Sigmoid colon (tissue), 7 donors: ENCODE measurements around the gene MGAT5. TPM values are rescaled to one million over a fixed set of nuclear protein-coding genes. Genes with fewer than 3 reads are reported as not detected.

Experiments used
- DNase-seq: peaks from one replicate; pipeline ENCODE4 v3.0.0-alpha.2; 2019
- H3K27ac ChIP-seq, 4 donors: fragments of 200-600 bp; sonication (generic); one replicate each; pipeline ENCODE4 v1.5.1; 2016 to 2019; ENCODE audit warnings: mild to moderate bottlenecking in 1 of 4
- H3K27me3 ChIP-seq, 3 donors: fragments of 200-600 bp; sonication (generic); one replicate each; pipeline ENCODE4 v1.5.1; 2019; ENCODE audit warnings: mild to moderate bottlenecking in 1 of 3
- H3K36me3 ChIP-seq, 4 donors: fragments of 200-600 bp; sonication (generic); one replicate each; pipeline ENCODE4 v1.5.1; 2016 to 2019
- H3K4me1 ChIP-seq, 4 donors: fragments of 200-600 bp; sonication (generic); one replicate each; pipeline ENCODE4 v1.5.1; 2017 to 2019
- H3K4me3 ChIP-seq, 4 donors: fragments of 200-600 bp; sonication (generic); one replicate each; pipeline ENCODE4 v1.5.1; 2017 to 2019; ENCODE audit warnings: mild to moderate bottlenecking in 2 of 4, moderate library complexity in 1 of 4
- H3K9me3 ChIP-seq, 4 donors: fragments of 200-600 bp in 3 of 4; sonication (generic) in 3 of 4; one replicate each; pipeline versions ENCODE4 v1.5.1 to v1.6.1; 2013 to 2019
- EP300 ChIP-seq, 4 donors: sonication (generic); formaldehyde crosslinking; IDR thresholded peaks; one replicate each; pipeline ENCODE4 v1.6.1; 2017; ENCODE audit warnings: antibody characterized with exemption in 4 of 4
- POLR2A ChIP-seq, 2 donors: fragments of 450-650 bp; IDR thresholded peaks; one replicate each; pipeline ENCODE4 v1.6.1; 2016; ENCODE audit warnings: antibody characterized with exemption in 2 of 2, mild to moderate bottlenecking in 2 of 2, moderate library complexity in 2 of 2
- POLR2AphosphoS5 ChIP-seq, 4 donors: sonication (generic); formaldehyde crosslinking; IDR thresholded peaks; one replicate each; pipeline ENCODE4 v1.6.1; 2017; ENCODE audit warnings: antibody characterized with exemption in 4 of 4
- WGBS, 2 donors: extraction: QIAGEN DNeasy Blood & Tissue Kit; methylation state at CpG; one replicate each; pipeline ENCODE4 v1.1.7; 2013; 5-methylcytosine and 5-hydroxymethylcytosine counted together
- intact Hi-C: fragments of 100-400 bp; cut with DNase I; formaldehyde crosslinking; loops from one replicate; pipeline ENCODE4 v1.15.1; 2023
- polyA plus RNA-seq, 3 donors: library from polyadenylated mRNA; stranded (reverse); fragments of 200-250 nt; gene quantifications; one replicate each; pipeline ENCODE4 v1.2.3, GENCODE V29; 2013
- total RNA-seq, 4 donors: library from RNA; depleted of rRNA; stranded (reverse); fragments of >200 nt; gene quantifications; one replicate each; pipeline ENCODE4 v1.1.0, GENCODE V29; 2016
- TF ChIP-seq, protein P1 (sequence below), 4 experiments: fragments of 450-650 bp in 3 of 4; fragments of 200-600 bp in 1 of 4; IDR thresholded peaks; one replicate each; pipeline ENCODE4 v1.5.1; 2016 to 2019; ENCODE audit warnings: antibody characterized with exemption in 4 of 4, mild to moderate bottlenecking in 3 of 4, moderate library complexity in 2 of 4
- donor health status: healthy with polysubstance abuse.
- donor health status: Bipolar disorder and iron deficiency.
- donor health status: healthy.

The MGAT5 gene
- total and polyA plus RNA-seq, 7 donors: 3.0 to 42.4 (median 30.3) TPM

DNA sequence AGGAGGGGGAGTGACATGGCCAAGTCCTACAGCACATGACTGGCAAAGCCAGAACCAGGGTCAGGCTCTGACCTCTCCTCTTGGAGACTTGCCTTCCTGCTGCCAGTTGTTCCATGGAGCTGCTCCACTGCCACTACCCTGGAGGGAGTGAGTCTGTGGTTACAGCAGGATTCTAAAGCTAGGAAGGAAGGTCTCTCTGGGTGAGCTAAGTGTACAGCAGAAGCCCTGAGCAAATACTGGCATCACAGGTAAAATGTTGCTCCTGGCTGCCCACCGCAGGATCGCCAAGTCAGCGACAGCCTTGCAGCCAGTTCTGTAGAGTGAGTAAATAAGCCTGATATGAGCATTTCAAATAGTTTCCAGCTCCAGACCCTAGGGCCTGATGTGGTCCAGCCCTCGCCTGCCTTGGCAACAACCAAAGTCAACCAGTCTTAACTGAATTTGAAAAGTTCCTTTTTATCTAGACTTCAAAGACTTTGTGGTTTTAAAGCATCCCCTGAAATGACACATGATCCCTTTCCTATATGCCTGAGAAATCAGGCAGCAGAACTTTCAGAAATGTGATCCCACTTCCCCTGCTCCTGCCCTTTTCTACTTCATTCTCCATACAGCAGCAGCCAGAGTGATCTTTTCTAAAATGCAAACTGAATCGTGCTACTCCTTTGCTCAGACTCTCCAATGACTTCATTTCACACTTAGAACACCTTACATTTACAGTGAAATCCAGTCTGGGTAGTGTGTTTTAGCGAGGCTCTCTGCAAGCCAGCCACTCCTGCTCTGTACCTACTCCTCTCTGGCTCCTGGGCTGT is 114.3 kb downstream of the MGAT5 start:
- H3K36me3 ChIP-seq: peaks cover 0 to 4% (median 2%) of the 10 kb centered on the region in 4 donors
- H3K4me1 ChIP-seq: peaks cover 0 to 35% (median 19%) of the 10 kb centered on the region in 4 donors
- H3K27ac ChIP-seq: no peak overlapping the region
- H3K27me3 ChIP-seq: no peaks in the 10 kb centered on the region
- intact Hi-C loops: no loop called here
- H3K4me3 ChIP-seq: no peak overlapping the region
- no peaks in the 10 kb centered on the region for H3K9me3 ChIP-seq
- TF ChIP-seq POLR2A (IDR thresholded peaks at IDR 0.05) (no peak), EP300 (IDR thresholded peaks at IDR 0.05) (no peak), POLR2AphosphoS5 (IDR thresholded peaks at IDR 0.05) (no peak)
- TF ChIP-seq, protein P1, sequence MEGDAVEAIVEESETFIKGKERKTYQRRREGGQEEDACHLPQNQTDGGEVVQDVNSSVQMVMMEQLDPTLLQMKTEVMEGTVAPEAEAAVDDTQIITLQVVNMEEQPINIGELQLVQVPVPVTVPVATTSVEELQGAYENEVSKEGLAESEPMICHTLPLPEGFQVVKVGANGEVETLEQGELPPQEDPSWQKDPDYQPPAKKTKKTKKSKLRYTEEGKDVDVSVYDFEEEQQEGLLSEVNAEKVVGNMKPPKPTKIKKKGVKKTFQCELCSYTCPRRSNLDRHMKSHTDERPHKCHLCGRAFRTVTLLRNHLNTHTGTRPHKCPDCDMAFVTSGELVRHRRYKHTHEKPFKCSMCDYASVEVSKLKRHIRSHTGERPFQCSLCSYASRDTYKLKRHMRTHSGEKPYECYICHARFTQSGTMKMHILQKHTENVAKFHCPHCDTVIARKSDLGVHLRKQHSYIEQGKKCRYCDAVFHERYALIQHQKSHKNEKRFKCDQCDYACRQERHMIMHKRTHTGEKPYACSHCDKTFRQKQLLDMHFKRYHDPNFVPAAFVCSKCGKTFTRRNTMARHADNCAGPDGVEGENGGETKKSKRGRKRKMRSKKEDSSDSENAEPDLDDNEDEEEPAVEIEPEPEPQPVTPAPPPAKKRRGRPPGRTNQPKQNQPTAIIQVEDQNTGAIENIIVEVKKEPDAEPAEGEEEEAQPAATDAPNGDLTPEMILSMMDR (IDR thresholded peaks at IDR 0.05): no peak
- WGBS, 2 donors: 78 to 89% methylated on average over 6 of the region's 6 CpGs
- no peak for DNase-seq

DNA sequence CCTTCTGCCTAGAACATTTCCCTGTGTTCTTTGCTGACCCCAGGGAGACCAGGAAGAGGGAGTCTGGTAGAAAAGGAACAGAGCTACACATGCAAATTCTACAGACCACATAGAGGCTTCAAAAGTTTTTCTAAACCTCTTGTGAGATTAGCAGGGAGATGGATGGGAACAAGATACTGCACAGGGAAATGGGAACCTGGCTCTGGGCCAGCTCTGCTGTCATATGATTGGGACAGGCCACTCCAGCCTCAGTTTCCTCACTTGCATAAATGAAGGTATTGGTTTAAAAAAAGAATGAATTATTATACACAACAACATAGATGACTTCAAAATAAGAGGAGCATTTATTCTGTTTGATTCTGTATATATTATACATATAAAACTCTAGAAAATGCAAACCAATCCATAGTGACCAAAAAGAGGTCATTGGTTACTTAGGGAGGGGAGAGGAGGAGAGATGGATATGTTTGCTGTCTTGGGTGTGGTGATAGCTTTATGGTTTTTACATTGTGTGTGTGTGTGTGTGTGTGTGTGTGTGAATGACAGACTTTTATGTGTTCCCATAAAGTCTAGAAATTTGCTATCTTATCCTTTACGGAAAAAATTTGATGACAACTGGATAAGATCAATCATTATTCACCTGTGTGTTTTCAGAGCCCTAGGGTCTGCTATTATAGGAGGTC is 115.5 kb downstream of the MGAT5 start:
- peaks cover 0 to 36% (median 20%) of the 10 kb centered on the region in 4 donors for H3K4me1 ChIP-seq
- no peak overlapping the region for H3K27ac ChIP-seq
- H3K36me3 ChIP-seq: peaks cover 0 to 4% (median 0%) of the 10 kb centered on the region in 4 donors
- H3K9me3 ChIP-seq: no peaks in the 10 kb centered on the region
- WGBS, 2 donors: 31 to 65% methylated on average over 1 of the region's 1 CpG
- H3K4me3 ChIP-seq: no peak overlapping the region
- no peak for DNase-seq
- no peaks in the 10 kb centered on the region for H3K27me3 ChIP-seq
- no peak for TF ChIP-seq POLR2A (IDR thresholded peaks at IDR 0.05)
- no peak for TF ChIP-seq POLR2AphosphoS5 (IDR thresholded peaks at IDR 0.05)
- TF ChIP-seq, protein P1 (IDR thresholded peaks at IDR 0.05): no peak
- no peak for TF ChIP-seq EP300 (IDR thresholded peaks at IDR 0.05)
- intact Hi-C loops: no loop called here

DNA sequence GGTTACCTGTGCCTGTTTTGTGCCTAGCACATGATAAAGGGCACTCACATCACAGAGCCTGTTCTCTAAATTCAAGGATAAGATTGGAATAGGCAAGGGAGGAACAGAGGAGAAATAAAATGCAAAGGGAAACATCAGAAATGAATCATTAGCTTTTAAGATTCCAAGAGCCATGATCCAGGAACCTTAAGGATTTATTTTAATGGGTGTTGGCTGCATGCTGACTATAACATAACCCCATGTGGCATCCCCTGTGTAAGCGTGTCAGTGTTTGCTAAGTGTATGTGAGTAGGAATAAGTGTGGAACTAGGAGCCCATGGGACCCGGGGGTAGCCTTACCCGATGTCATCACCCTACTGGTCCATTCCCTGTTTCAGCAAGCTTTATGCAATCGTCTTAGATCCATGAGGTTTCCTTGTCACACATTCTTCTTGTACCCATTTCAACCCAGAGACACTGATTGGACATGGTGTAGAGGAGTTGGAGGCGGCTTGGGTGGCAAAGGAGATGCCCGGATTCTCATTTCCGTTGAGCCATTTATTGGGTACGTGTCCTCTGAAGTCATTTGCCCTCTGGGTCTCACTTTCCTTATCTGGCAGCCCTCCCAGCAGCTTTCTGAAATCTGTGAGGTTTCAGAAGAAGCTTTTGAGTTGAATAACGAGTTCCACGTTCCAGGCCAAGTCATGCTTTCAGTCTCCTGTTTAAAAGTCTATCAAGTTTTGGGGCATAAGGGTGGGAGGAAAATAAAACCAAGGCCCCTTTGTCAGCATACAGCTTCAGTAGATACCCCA is 117.0 kb downstream of the MGAT5 start:
- 82 to 86% methylated on average over 10 of the region's 10 CpGs for WGBS, 2 donors
- Histone ChIP-seq H3K9me3 (no peaks in the 10 kb centered on the region), H3K27ac (peak overlapping the region in 1 of 4 donors; percentile 12), H3K36me3 (peaks cover 0 to 4% (median 0%) of the 10 kb centered on the region in 4 donors), H3K4me1 (peaks cover 0 to 40% (median 26%) of the 10 kb centered on the region in 4 donors), H3K4me3 (no peak overlapping the region), H3K27me3 (no peaks in the 10 kb centered on the region)
- intact Hi-C loops: loop anchor here (10.0 kb wide), 1 partner anchor 544 kb away; the partner anchor contains the start of gene CCNT2
- DNase-seq: no peak
- no peak for TF ChIP-seq POLR2A (IDR thresholded peaks at IDR 0.05)
- no peak for TF ChIP-seq POLR2AphosphoS5 (IDR thresholded peaks at IDR 0.05)
- TF ChIP-seq, protein P1 (IDR thresholded peaks at IDR 0.05): no peak
- no peak for TF ChIP-seq EP300 (IDR thresholded peaks at IDR 0.05)

DNA sequence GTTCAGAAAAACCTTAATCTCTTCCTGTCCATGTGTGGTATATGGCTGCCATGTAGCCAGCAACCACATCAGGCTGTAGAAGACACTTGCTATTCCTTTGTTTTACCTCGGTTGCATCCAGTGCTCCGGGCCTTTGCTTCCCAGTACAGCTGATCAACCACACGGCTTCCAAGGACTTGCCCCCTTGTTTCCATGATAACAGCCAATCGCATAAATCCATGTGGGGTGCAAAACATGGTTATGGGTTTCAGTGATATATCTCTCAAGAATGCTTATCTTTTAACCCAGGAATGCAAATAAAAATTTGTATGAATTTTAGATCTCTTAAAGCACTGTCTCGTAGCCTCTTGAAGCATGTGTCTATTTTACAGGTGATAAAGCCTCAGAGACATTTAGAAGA is 118.3 kb downstream of the MGAT5 start:
- no peak overlapping the region for H3K27ac ChIP-seq

More for the DNA sequence above, 118.3 kb downstream of the MGAT5 start:
- no peaks in the 10 kb centered on the region for H3K9me3 ChIP-seq
- peaks cover 0 to 50% (median 36%) of the 10 kb centered on the region in 4 donors for H3K4me1 ChIP-seq
- H3K36me3 ChIP-seq: no peaks in the 10 kb centered on the region
- no peak overlapping the region for H3K4me3 ChIP-seq
- no peak for DNase-seq
- 95% methylated on average over 5 of the region's 5 CpGs for WGBS, 2 donors
- intact Hi-C loops: loop anchor here (10.0 kb wide), 1 partner anchor 543 kb away; the partner anchor contains the start of gene CCNT2
- H3K27me3 ChIP-seq: no peaks in the 10 kb centered on the region
- TF ChIP-seq POLR2A (IDR thresholded peaks at IDR 0.05) (no peak), EP300 (IDR thresholded peaks at IDR 0.05) (no peak)
